Parathyroid adenoma (tissue), 2 donors: ENCODE data around the gene ZNF440.
"Not testable (repeated sequence)": the region's sequence is repeated elsewhere in the genome, so short reads cannot be mapped to it uniquely, and the experiment has no call there.

Experiments used
- H2AFZ ChIP-seq: fragments of 300-600 bp; sonication (generic); one replicate; pipeline ENCODE4 v1.7.0; 2017; ENCODE audit warnings: antibody characterized with exemption, mild to moderate bottlenecking
- H3K27ac ChIP-seq: fragments of 300-600 bp; sonication (generic); one replicate; pipeline ENCODE4 v1.7.0; 2017
- H3K27me3 ChIP-seq: fragments of 300-600 bp; sonication (generic); one replicate; pipeline ENCODE4 v1.7.0; 2017; ENCODE audit warnings: low read length; ENCODE audit not compliant: control insufficient read depth, insufficient read depth
- H3K36me3 ChIP-seq: fragments of 300-600 bp; sonication (generic); one replicate; pipeline ENCODE4 v1.7.0; 2017; ENCODE audit warnings: low read length; ENCODE audit not compliant: control insufficient read depth, insufficient read depth
- H3K4me1 ChIP-seq: fragments of 300-600 bp; sonication (generic); one replicate; pipeline ENCODE4 v1.7.0; 2017; ENCODE audit warnings: control low read depth
- H3K4me2 ChIP-seq: fragments of 300-600 bp; sonication (generic); one replicate; pipeline ENCODE4 v1.7.0; 2017; ENCODE audit warnings: low read length
- H3K4me3 ChIP-seq: fragments of 300-600 bp; sonication (generic); one replicate; pipeline ENCODE4 v1.7.0; 2017; ENCODE audit warnings: low read depth, low read length
- H3K79me2 ChIP-seq: fragments of 300-600 bp; sonication (generic); one replicate; pipeline ENCODE4 v1.7.0; 2017; ENCODE audit warnings: control low read depth
- H3K9ac ChIP-seq: fragments of 300-600 bp; sonication (generic); one replicate; pipeline ENCODE4 v1.7.0; 2017; ENCODE audit warnings: mild to moderate bottlenecking
- H3K9me3 ChIP-seq: fragments of 300-600 bp; sonication (generic); one replicate; pipeline ENCODE4 v1.7.0; 2017; ENCODE audit warnings: low read length; ENCODE audit not compliant: control insufficient read depth
- TF ChIP-seq, protein P1 (sequence below): fragments of 300-600 bp; sonication (generic); IDR thresholded peaks from one replicate; pipeline ENCODE4 v1.7.0; 2017; ENCODE audit warnings: antibody characterized with exemption, mild to moderate bottlenecking
- donor health status: primary hyperparathyroidism.

The ZNF440 gene

DNA sequence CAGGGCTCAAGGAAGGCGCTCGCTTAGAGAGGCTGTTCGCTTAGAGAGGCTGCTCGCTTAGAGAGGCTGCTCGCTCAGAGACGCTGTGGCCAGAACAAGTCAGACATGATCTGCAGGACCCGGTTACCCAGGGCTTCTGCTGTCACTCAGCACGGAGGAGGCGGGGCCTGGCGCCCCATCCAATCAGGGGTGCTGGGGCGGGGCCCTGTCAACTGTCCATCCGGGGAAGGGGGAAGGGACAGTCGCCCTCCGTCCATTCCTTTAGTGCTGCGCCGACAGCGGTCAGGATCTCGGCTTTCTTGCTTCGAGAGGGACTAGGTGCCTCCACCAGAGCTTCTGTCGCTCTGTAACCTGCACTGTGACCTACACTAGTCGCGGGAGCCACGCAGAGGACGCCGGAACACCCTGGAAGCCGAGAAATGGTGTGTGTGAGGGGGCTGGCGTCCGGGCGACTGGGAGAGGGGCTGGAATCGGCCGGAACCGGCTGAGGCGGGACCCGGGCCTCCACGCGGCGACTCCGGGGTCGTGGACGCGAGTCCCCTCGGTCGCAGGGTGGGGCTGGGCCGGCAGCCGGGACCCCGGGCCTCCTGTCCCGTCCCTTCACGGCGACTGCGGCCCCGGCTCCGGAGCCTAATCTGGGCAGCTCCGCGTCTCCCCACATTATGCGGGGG lies at the start of gene ZNF440:
Gene ZNF440 (plus strand): TSS at position 245 of the 671 bp plus-strand sequence. CDS start 175 bp downstream, at position 420.
- Histone ChIP-seq H3K9me3 (no peaks in the 10 kb centered on the region), H3K4me2 (peak within 1 kb of the TSS; percentile 97), H3K4me3 (peak within 1 kb of the TSS; percentile 98), H3K79me2 (peaks cover 16% of the 10 kb centered on the region), H3K9ac (peak within 1 kb of the TSS; percentile 99), H2AFZ (peak within 1 kb of the TSS; percentile 93), H3K4me1 (peaks cover 22% of the 10 kb centered on the region), H3K36me3 (no peaks in the 10 kb centered on the region), H3K27ac (peak within 1 kb of the TSS; percentile 99), H3K27me3 (no peaks in the 10 kb centered on the region)
- TF ChIP-seq, protein P1, sequence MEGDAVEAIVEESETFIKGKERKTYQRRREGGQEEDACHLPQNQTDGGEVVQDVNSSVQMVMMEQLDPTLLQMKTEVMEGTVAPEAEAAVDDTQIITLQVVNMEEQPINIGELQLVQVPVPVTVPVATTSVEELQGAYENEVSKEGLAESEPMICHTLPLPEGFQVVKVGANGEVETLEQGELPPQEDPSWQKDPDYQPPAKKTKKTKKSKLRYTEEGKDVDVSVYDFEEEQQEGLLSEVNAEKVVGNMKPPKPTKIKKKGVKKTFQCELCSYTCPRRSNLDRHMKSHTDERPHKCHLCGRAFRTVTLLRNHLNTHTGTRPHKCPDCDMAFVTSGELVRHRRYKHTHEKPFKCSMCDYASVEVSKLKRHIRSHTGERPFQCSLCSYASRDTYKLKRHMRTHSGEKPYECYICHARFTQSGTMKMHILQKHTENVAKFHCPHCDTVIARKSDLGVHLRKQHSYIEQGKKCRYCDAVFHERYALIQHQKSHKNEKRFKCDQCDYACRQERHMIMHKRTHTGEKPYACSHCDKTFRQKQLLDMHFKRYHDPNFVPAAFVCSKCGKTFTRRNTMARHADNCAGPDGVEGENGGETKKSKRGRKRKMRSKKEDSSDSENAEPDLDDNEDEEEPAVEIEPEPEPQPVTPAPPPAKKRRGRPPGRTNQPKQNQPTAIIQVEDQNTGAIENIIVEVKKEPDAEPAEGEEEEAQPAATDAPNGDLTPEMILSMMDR: no peak

DNA sequence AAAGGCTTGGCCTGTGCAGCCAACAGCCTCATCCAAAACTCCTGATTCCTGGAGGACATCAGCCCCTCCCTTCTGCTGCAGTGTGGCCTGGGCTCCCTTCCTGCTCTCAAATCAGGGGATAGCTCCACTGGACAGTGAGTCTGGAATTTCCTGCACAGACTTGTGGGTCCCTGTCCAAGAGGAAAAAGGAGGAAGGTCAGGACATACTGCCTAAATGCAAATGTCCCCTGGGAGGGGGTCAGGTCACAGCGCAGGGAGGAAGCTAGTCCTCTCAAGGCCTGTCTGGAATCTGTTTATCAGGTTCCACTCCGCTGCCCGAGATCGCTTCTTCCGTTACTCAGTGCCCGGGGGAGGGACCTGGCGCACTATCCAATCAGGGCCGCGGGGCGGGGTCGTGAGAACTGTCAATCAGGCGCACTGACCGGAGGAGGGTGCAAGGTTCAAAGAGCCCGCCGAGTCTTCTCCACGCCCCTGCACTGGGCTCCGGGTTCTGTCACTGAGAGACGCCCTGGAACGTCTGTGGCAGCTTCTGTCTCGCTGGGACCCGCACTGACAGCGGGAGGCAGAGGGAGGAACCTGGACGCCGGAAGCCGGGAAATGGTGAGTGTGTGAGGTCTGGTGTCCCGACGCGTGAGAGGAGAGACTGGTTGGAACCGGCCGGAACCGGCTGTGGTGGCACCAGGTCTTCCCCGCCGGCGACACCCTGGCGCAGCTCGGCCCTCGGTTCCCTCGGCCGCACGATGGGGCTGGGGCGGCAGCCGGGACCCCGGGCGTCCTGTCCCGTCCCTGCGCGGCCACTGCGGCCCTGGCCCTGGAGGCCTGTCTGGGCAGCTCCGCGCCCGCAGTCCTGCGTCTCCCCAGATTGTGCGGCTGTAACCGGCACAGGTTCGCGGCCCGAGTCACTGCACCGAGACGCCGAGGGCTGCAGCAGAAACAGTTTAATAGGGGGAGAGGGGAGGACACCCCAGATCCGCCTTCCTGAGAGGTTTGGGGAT lies 47.2 kb upstream of the ZNF440 start, which contains the start of gene ZNF441:
Gene ZNF441 (plus strand): TSS at position 404 of the 995 bp plus-strand sequence. CDS start 194 bp downstream, at position 598.
- Histone ChIP-seq H3K79me2 (peaks cover 12% of the 10 kb centered on the region), H3K9ac (peak within 1 kb of the TSS; percentile 85), H3K27ac (peak within 1 kb of the TSS; percentile 97), H3K4me3 (peak within 1 kb of the TSS; percentile 88), H2AFZ (peak within 1 kb of the TSS; percentile 68), H3K4me1 (peaks cover 3% of the 10 kb centered on the region), H3K4me2 (peak within 1 kb of the TSS; percentile 91), H3K9me3 (no peaks in the 10 kb centered on the region), H3K27me3 (no peaks in the 10 kb centered on the region), H3K36me3 (no peaks in the 10 kb centered on the region)
- TF ChIP-seq, protein P1: no peak

DNA sequence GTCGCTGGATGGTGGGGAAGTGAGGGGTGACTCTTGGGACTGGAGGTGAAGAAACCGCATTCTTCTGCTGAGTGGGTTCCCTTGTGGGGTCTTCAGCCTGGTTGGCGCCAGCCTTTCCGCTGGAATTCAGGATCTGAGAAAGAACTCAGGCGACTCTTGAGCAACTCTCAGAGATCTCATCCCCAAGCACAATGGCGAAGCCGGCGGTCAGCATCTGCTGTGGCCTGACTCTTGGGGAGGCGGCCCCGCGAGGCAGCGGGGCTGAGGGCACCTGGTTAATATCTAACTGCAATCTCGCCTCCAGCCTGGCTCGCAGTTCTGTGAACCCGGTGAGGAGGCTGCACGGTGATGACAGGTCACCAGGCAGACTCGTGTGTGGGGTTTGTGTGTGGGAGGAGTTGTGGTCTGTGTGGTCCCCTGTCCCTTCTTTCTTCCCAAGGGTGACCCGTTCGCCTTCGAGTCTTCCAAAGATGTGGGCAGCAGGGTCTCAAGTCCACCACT lies 46.4 kb upstream of the ZNF440 start:
- TF ChIP-seq, protein P1: no peak
- Histone ChIP-seq H2AFZ (peak overlapping the region; percentile 68), H3K36me3 (no peaks in the 10 kb centered on the region), H3K27me3 (no peaks in the 10 kb centered on the region), H3K9ac (peak overlapping the region; percentile 85), H3K79me2 (peaks cover 19% of the 10 kb centered on the region), H3K4me3 (peak overlapping the region; percentile 88), H3K4me2 (peak overlapping the region; percentile 91), H3K4me1 (peaks cover 3% of the 10 kb centered on the region), H3K9me3 (no peaks in the 10 kb centered on the region), H3K27ac (peak overlapping the region; percentile 97)

DNA sequence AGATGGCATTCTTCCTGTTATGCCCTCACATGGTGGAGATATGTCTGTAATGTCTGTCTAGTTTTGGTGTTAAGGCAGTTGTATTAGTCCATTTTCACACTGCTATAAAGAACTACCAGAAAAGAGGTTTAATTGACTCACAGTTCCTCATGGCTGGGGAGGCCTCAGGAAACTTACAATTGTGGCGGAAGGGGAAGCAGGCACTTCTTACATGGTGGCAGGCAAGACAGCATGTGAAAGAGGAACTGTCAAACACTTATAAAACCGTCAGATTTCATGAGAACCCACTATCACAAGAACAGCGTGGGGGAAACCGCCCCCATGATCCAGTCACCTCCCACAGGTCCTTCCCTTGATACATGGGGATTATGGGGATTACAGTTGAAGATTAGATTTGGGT lies 44.1 kb upstream of the ZNF440 start:
- Histone ChIP-seq H3K4me3 (no peak overlapping the region), H3K79me2 (peaks cover 19% of the 10 kb centered on the region), H3K4me1 (peaks cover 3% of the 10 kb centered on the region), H3K4me2 (no peak overlapping the region), H2AFZ (no peak overlapping the region), H3K27me3 (no peaks in the 10 kb centered on the region), H3K27ac (no peak overlapping the region), H3K9ac (no peak overlapping the region), H3K9me3 (no peaks in the 10 kb centered on the region), H3K36me3 (no peaks in the 10 kb centered on the region)
- TF ChIP-seq, protein P1: no peak

DNA sequence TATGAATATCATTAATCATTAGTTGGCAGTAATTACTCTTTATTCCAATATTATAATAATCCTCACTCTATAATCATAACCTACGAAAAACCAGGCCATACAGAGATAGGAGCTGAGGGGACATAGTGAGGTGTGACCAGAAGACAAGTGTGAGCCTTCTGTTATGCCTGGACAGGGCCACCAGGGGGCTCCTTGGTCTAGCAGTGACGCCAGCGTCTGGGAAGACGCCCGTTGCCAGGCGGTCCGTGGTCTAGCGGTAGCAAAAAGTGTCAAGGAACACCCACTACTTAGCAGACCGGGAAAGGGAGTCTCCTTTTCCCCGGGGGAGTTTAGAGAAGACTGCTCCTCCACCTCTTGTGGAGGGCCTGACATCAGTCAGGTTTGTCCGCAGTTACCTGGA lies 42.6 kb upstream of the ZNF440 start:
- not testable (repeated sequence) for H2AFZ ChIP-seq, H3K9ac ChIP-seq, H3K4me1 ChIP-seq, H3K4me3 ChIP-seq, H3K36me3 ChIP-seq, H3K27me3 ChIP-seq, H3K4me2 ChIP-seq, H3K27ac ChIP-seq, H3K9me3 ChIP-seq
- peaks cover 19% of the 10 kb centered on the region for H3K79me2 ChIP-seq

DNA sequence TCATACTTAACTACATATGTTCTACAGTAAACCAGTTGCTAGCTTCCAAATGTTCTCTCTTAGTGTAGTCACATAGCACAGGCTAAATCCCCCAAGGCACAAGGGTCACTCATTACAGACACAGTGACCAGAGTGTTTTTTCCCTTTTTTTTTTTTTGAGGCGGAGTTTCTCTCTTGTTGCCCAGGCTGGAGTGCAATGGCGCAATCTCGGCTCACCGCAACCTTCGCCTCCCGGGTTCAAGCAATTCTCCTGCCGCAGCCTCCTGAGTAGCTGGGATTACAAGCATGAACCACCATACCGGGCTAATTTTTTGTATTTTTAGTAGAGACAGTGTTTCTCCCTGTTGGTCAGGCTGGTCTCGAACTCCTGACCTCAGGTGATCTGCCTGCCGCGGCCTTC lies 37.4 kb upstream of the ZNF440 start:
- not testable (repeated sequence) for H3K9ac ChIP-seq, H3K4me2 ChIP-seq, H3K27ac ChIP-seq, H3K4me3 ChIP-seq, H3K4me1 ChIP-seq, H2AFZ ChIP-seq, H3K27me3 ChIP-seq
- Histone ChIP-seq H3K36me3 (peaks cover 13% of the 10 kb centered on the region), H3K79me2 (peaks cover 14% of the 10 kb centered on the region), H3K9me3 (peaks cover 16% of the 10 kb centered on the region)
